ENCODE measurements around the gene ZFP90.
"Not testable (repeated sequence)": the region's sequence is repeated elsewhere in the genome, so short reads cannot be mapped to it uniquely, and the experiment has no call there.

ZFP90 gene

GRCh38 chr16:68538880-68539701 lies at the start of gene ZFP90:
TSS of gene ZFP90 (plus strand) at chr16:68539291. CDS start at chr16:68539793, 502 bp downstream.
- peak; percentile 76 for DNase-seq (ENCODE audit: low read depth)

DNA sequence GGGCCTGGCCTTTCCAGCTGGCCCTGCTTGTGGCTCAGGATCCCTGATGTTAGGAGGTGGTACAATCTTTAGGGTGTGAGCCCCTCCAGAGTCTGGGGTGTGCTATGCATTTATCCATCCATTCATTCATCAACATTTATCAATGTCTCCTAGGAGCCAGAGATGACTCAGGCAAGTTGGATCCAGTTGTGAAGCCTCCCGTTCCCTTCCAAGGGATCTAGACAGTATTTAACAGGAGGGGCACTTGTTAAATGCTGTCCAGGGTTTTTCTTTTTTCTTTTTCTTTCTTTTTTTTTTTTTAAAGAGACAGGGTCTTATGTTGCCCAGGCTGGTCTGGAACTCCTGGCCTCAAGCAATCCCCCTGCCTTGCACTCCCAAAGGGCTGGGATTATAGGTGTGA lies 48.7 kb upstream of the ZFP90 start:
- no peak for DNase-seq (ENCODE audit: low read depth)

DNA sequence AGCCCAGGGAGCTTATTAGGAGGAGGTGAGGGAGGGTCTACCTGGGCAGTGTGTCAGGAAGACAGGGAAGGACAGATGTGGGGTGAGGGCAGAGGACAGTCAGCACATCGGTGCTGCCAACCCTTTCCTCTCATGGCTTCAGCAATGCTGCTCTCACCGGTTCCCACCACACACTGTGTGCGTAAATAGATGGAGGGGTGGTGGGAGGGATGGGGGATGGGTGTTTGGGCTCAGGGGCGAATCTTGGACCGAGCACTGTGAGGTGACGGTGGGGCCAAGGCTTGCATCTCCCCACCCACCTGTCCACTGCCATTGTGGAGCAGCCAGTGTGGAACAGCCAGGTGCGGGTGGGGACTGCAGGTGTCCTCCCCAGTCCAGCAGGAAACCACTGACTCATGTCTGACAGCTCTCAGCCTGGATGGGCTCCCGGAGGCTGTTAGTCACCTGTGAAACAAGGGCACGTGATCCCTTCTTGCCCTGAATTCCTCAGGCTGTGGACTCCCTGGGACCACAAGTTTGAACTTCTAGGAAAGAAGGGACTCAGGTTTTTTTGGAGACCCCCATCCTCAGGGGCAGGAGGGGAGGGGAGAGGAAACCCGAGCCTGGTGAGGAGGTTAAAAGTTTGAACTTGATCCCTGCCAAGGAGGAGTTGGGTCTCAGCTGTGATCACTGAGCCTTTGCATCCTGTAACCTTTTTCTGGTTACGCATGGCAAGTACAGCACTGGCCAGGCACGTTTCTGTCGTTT lies 48.1 kb upstream of the ZFP90 start:
- no peak for DNase-seq (ENCODE audit: low read depth)

- DNase-seq (ENCODE audit: low read depth): no peak
These were observed 47.5 kb upstream of the ZFP90 start for GRCh38 chr16:68491576-68491950.

GRCh38 chr16:68492151-68492542 lies 46.9 kb upstream of the ZFP90 start:
- DNase-seq (ENCODE audit: low read depth): no peak

- DNase-seq (ENCODE audit: low read depth): no peak
These were observed 46.3 kb upstream of the ZFP90 start for GRCh38 chr16:68492543-68493411.

GRCh38 chr16:68493412-68494070 lies 45.5 kb upstream of the ZFP90 start:
- no peak for DNase-seq (ENCODE audit: low read depth)

DNA sequence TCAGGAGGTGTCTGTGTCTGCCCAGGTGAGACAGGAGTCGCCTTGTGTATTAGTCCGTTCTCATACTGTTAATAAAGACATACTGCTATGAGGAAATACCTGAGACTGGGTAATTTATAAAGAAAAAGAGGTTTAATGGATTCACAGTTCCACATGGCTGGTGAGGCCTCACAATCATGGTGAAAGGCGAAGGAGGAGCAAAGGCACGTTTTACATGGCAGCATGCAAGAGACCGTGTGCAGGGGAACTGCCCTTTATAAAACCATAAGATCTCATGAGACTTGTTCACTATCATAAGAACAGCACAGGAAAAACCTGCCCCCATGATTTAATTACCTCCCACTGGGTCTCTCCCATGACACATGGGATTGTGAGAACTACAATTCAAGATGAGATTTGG lies 44.8 kb upstream of the ZFP90 start:
- not testable (repeated sequence) for DNase-seq (ENCODE audit: low read depth)

DNA sequence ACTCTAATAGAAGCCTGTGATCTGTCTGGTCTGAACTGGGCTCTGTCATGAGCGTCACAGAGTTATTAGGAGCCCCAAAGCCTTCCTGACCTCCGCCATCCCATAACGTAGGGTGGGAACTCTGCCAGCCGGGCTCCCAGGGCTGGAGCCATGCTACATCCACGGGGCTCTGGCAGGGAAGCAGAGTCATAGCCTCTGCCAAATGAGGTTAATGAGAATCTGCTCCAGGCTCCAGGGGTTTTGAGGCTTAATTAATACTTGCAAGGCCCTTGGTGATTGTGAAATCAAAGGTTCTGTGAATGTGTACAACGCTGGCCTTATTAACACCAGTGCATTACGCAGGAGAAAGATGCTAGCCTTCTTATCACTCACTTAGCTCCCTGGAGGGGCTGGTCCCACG lies 42.4 kb upstream of the ZFP90 start:
- DNase-seq (ENCODE audit: low read depth): no peak

DNA sequence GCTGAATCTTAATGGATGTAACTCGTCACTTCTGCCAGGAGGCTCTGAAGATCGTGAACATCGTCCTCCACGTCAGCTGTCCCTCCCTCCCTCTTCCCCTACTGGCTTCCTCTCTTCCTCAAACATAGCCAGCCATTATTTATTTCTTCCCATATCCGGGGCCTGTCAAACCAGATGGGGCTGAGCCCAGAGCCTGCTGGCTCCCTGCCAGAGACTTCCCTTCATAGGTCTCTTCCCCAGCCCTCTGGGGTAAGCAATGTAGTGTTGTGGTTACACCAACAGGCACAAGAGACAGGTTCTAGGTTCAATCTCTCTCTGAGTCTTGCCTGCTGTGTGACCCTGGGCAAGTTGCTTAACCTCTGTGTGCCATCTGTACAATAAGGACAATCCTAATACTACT lies 40.1 kb upstream of the ZFP90 start:
- DNase-seq (ENCODE audit: low read depth): no peak

DNA sequence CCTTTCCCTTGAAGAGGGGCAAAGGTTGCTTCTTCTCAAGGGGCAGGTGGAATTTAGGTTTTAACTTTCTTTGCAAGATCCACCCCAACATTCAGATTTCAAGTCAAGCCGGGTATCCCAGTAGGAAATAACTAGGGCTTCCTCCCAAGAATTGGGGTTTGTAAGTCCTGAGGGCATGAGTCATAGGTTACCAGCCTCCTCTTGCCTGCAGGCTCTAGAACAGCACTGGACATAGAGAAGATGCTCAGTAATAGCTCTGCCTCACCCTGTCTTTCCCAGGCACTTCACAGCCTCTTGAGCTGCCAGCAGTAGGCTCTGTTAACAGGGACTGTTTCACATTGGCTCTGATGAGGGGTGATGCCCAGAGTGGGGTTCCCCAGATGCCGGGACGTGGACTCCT lies 35.8 kb upstream of the ZFP90 start:
- DNase-seq (ENCODE audit: low read depth): no peak

- no peak for DNase-seq (ENCODE audit: low read depth)
These were observed 35.0 kb upstream of the ZFP90 start for GRCh38 chr16:68504066-68504465.

GRCh38 chr16:68506331-68507053 lies 32.6 kb upstream of the ZFP90 start:
- no peak for DNase-seq (ENCODE audit: low read depth)

DNA sequence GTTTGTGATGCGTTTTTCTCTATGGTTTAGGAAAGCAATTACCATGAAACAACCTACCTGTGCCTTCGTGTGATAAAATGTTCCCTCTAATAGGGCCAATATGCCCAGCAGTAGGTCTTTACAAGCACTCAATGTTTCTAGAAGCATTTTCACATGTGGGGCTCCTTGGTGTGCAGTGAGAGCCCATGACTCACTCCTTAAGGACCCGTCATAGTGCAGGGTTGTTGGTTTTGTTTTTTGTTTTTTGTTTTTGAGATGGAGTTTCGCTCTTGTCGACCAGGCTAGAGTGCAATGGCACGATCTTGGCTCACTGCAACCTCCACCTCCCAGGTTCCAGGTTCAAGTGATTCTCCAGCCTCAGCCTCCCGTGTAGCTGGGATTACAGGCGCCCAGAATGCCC lies 31.1 kb upstream of the ZFP90 start:
- DNase-seq (ENCODE audit: low read depth): no peak

DNA sequence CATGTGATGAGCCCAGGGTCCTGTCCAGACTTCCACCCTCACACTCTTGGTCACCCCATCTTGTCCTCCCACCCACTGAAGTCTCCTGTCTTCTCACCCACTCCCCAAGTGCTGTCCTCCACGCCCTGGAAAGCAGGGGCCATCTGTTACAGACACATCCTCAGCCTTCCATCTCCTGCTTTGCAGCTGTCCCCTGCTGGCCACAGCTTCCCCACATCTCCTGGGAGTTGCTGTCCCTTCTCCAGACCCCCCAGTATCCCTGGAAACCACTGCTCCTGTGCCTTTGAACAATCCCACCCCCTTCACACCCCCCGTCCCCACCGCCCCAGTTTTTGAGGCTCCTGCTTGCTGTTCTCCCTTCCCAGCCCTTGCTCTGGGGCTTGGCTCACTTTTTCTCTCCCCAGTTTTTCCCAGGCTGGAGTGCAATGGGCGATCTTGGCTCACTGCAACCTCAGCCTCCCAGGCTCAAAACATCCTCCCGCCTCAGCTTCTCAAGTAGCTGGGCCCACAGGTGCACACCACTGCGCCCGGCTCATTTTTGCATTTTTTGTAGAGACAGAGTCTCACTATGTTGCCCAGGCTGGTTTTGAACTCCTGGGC lies 30.4 kb upstream of the ZFP90 start:
- no peak for DNase-seq (ENCODE audit: low read depth)

DNA sequence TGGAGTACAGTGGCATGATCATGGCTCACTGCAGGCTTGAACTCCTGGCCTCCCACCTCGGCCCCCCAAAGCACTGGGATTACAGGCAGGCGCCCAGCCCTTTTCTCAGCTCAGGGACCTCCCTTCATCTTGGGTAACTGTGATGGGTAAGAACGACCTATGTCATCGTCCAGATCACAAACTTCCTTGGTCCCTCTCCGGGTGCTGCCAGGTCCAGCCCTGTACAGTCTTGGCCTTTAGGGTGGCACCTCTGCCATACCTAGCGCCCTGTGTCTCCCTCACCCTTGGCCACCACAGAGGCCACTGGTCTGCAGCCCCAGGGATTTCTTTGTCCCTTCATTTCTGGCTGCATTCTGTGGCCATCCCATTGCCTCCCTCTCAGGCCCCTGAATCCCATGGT lies 29.7 kb upstream of the ZFP90 start:
- no peak for DNase-seq (ENCODE audit: low read depth)

DNA sequence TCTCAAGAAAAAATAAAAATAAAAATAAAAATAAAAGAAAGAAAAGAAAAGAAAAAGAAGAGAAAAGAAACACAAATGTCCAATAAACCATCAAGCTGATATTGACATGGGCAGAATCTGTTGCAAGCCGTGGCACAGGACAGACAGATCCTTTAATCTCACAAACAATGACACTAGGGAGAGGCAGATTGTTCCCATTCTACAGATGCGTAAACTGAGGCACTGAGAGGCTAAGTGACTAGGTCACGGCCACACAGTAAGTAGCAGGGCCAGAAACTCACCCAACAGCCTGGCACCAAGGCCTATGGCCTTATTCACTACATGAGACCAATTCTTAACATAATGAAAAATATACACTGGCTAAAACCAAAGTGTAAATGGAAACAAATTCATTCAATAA lies 28.3 kb upstream of the ZFP90 start:
- DNase-seq (ENCODE audit: low read depth): no peak

DNA sequence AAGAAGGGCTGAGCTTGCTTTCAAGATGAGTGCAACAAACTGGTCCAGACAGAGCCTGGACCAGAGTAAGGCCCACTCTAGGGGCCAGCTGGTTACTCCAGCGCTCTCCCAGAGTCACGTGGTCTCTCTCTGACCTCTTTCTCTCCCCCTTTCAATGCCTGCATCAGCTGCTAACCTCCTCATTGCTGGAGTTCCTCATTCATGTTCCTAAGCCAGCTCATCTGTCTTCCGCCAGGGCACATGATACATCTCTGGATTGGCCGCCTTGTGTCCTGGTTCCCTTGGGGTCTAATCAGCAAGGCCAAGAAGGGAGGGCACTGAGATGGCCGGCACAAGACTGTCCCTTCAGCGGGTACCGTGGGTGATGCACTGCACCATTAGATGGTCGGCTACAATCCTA lies 26.9 kb upstream of the ZFP90 start:
- no peak for DNase-seq (ENCODE audit: low read depth)

GRCh38 chr16:68512742-68513141 lies 26.3 kb upstream of the ZFP90 start:
- DNase-seq (ENCODE audit: low read depth): no peak

DNA sequence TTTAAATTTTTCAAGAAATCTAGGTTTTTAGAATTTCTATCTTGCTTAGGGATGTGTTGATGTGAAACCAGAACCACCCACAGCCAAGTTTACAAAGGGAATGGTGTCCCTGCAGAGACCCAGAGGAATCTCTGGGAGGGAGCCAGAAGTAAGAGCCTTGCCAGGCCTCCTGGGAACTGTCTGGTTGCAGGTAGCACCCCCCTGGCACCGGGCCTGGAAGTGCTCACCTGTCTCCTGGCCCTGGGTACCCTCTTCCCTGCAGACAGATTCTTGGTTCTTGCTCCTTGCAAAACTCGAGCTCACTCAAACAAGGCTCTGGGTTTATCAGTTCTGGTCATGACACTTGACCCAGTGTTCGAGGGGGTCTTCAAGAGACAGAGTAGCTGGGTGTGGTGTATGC lies 24.6 kb upstream of the ZFP90 start:
- no peak for DNase-seq (ENCODE audit: low read depth)

- DNase-seq (ENCODE audit: low read depth): no peak
These were observed 21.4 kb upstream of the ZFP90 start for GRCh38 chr16:68517606-68518166.
